ENCODE data around the gene CAPS2. TPM values are rescaled to one million over a fixed set of nuclear protein-coding genes. Genes with fewer than 3 reads are reported as not detected.
"Not testable (repeated sequence)": the region's sequence is repeated elsewhere in the genome, so short reads cannot be mapped to it uniquely, and the experiment has no call there.

The CAPS2 gene
- total and polyA plus RNA-seq, 9 donors, result 7.5 to 27.9 (median 16.3) TPM

DNA sequence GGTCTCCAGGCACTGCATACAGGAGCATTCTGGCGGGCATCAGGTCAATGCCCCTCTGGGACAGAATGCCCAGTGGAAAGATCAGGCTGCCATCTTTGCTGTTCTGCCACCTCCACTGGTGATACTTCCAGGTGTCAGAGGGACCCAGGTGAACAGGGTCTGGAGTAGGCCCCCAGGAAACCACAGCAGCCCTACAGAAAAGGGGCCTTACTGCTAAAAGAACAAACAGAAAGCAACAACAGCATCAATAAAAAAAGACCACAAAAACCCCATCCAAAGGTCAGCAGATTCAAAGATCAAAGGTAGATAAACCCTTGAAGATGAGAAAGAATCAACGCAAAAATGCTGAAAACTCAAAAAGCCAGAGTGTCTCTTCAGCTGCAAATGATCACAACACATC, 20.3 kb upstream of the CAPS2 start:
- intact Hi-C loops (cut with DNase I), result no loop called here
- 90 to 96% (median 93%) methylated on average over 2 of the region's 2 CpGs for WGBS, 3 donors
- no peaks in the 10 kb centered on the region for H3K36me3 ChIP-seq

DNA sequence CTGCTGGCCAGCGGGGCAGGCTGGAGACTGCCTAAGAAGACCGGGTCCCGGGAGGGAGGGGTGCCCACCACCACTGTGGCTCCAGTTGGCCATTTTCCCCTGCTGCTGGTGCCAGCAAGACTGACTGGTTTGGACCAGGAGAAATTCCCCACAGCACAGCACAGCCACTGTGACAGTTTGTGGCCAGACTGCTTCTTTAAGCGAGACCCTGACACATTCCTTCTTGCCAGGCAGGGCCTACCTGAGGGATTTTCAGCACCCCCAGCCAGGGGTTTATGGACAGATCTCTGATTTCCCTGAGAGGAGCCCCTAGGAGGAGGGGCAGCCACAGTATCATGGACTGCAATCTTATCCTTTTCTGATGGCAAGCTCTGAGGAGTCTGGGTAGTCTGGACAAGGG, 19.8 kb upstream of the CAPS2 start:
- no peak overlapping the region for H3K27ac ChIP-seq
- H3K4me3 ChIP-seq, result no peak overlapping the region
- no peaks in the 10 kb centered on the region for H3K27me3 ChIP-seq
- TF ChIP-seq, protein P1, sequence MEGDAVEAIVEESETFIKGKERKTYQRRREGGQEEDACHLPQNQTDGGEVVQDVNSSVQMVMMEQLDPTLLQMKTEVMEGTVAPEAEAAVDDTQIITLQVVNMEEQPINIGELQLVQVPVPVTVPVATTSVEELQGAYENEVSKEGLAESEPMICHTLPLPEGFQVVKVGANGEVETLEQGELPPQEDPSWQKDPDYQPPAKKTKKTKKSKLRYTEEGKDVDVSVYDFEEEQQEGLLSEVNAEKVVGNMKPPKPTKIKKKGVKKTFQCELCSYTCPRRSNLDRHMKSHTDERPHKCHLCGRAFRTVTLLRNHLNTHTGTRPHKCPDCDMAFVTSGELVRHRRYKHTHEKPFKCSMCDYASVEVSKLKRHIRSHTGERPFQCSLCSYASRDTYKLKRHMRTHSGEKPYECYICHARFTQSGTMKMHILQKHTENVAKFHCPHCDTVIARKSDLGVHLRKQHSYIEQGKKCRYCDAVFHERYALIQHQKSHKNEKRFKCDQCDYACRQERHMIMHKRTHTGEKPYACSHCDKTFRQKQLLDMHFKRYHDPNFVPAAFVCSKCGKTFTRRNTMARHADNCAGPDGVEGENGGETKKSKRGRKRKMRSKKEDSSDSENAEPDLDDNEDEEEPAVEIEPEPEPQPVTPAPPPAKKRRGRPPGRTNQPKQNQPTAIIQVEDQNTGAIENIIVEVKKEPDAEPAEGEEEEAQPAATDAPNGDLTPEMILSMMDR (IDR thresholded peaks at IDR 0.05), result no peak
- TF ChIP-seq EP300 (IDR thresholded peaks at IDR 0.05), result no peak
- no peak for TF ChIP-seq POLR2A (IDR thresholded peaks at IDR 0.05)
- no peaks in the 10 kb centered on the region for H3K4me1 ChIP-seq (ENCODE audit: insufficient read depth)
- H3K9me3 ChIP-seq, result no peaks in the 10 kb centered on the region
- WGBS, 3 donors, result 93 to 96% (median 96%) methylated on average over 4 of the region's 4 CpGs
- intact Hi-C loops (cut with DNase I), result no loop called here
- H3K36me3 ChIP-seq, result no peaks in the 10 kb centered on the region
- DNase-seq, result no peak

More for the DNA sequence above, 20.3 kb upstream of the CAPS2 start:
- Histone ChIP-seq H3K27me3 (no peaks in the 10 kb centered on the region), H3K27ac (no peak overlapping the region), H3K4me1 (ENCODE audit: insufficient read depth) (no peaks in the 10 kb centered on the region), H3K4me3 (no peak overlapping the region), H3K9me3 (no peaks in the 10 kb centered on the region)
- TF ChIP-seq, protein P1 (IDR thresholded peaks at IDR 0.05), result no peak
- no peak for TF ChIP-seq POLR2A (IDR thresholded peaks at IDR 0.05)
- no peak for DNase-seq

DNA sequence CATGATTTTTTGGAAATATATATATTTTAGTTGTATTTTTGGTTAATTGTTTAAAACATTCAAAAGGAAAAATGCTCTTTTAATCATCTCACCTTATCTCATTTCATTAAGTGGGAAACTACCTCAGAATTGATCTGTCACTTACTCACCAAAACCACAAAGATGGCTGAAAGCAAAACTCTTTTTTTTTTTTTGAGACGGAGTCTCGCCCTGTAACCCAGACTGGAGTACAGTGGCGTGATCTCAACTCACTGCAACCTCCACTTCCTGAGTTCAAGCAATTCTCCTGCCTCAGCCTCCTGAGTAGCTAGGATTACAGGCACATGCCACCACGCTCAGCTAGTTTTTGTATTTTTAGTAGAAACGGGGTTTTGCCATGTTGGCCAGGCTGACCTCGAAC, 16.1 kb upstream of the CAPS2 start:
- intact Hi-C loops (cut with DNase I); H3K4me3 ChIP-seq; DNase-seq; H3K4me1 ChIP-seq (ENCODE audit: insufficient read depth); H3K27ac ChIP-seq; H3K36me3 ChIP-seq; H3K27me3 ChIP-seq; H3K9me3 ChIP-seq: not testable (repeated sequence)
- 90 to 92% (median 91%) methylated on average over 6 of the region's 6 CpGs for WGBS, 3 donors

DNA sequence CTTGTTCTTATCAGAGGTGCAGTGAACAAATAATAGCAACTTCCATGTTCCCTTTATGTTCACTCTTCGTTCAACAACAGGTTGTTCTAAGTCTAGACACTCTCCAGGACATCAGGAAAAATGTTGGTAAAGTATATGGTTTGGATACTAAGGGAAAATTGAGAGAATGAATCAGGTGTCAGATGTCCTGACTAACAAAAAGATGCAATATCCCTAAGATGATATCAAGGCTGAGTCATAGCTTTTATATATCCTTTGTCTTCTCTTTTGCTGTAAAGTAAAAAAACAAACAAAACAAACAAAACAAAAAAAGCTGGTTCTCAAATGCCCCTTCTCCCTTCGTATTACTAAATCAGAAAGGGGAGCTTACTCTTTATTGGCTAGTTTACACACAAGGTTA, 15.4 kb upstream of the CAPS2 start:
- no peak for DNase-seq
- TF ChIP-seq, protein P1 (IDR thresholded peaks at IDR 0.05), result no peak
- TF ChIP-seq POLR2A (IDR thresholded peaks at IDR 0.05), result no peak
- TF ChIP-seq EP300 (IDR thresholded peaks at IDR 0.05), result no peak
- 89 to 93% (median 89%) methylated on average over 2 of the region's 2 CpGs for WGBS, 3 donors
- intact Hi-C loops (cut with DNase I), result no loop called here
- no peaks in the 10 kb centered on the region for H3K9me3 ChIP-seq
- H3K4me3 ChIP-seq, result no peak overlapping the region
- no peaks in the 10 kb centered on the region for H3K36me3 ChIP-seq
- H3K27ac ChIP-seq, result no peak overlapping the region
- no peaks in the 10 kb centered on the region for H3K4me1 ChIP-seq (ENCODE audit: insufficient read depth)
- no peaks in the 10 kb centered on the region for H3K27me3 ChIP-seq

DNA sequence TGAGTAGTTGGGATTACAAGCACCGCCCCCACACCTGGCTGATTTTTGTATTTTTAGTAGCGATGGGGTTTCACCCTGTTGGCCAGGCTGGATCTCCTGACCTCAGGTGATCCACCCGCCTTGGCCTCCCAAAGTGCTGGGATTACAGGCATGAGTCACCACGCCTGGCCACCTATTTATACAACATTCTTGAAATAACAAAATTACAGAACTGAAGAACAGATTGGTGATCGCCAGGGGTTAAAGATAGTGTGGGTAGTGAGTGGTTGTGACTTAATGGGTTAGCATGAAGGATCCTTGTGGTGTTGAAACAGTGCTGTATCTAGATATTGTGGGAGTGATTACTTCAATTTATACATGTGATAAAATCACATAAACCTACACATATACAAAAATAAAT, 11.7 kb upstream of the CAPS2 start:
- Histone ChIP-seq H3K36me3 (no peaks in the 10 kb centered on the region), H3K9me3 (no peaks in the 10 kb centered on the region), H3K27me3 (no peaks in the 10 kb centered on the region), H3K4me3 (no peak overlapping the region), H3K27ac (no peak overlapping the region), H3K4me1 (ENCODE audit: insufficient read depth) (no peaks in the 10 kb centered on the region)
- 94 to 95% (median 95%) methylated on average over 5 of the region's 5 CpGs for WGBS, 3 donors
- DNase-seq, result no peak
- intact Hi-C loops (cut with DNase I), result no loop called here
- TF ChIP-seq EP300 (IDR thresholded peaks at IDR 0.05), result no peak
- no peak for TF ChIP-seq POLR2A (IDR thresholded peaks at IDR 0.05)
- TF ChIP-seq, protein P1 (IDR thresholded peaks at IDR 0.05), result no peak
